ENCODE results near the gene SAMM50.

The SAMM50 gene

GRCh38 chr22:44025171-44026065, 70.2 kb downstream of the SAMM50 start:
- Histone ChIP-seq H3K79me1 (replicated peaks; ENCODE audit: low read length, poor library complexity, severe bottlenecking) (peaks cover 9% of the 10 kb centered on the region), H3K4ac (ENCODE audit: low read depth in 1 of 2, low read length in 2 of 2) (no peak overlapping the region), H3K4me1 (ENCODE audit: control insufficient read depth, insufficient read depth, low read depth, low read length) (peaks cover 14% of the 10 kb centered on the region), H3K27ac (ENCODE audit: low read length, poor library complexity, severe bottlenecking) (no peak overlapping the region), H2BK120ac (ENCODE audit: low read depth, low read length) (no peak overlapping the region), H2BK15ac (ENCODE audit: low read depth, poor library complexity, severe bottlenecking) (no peak overlapping the region), H3K4me3 (ENCODE audit: insufficient read depth in 1 of 2, low read depth in 1 of 2, low read length in 2 of 2) (peak overlapping the region in 1 of 2 experiments; percentile 80), H4K91ac (ENCODE audit: low read length) (no peak overlapping the region), H3K4me2 (ENCODE audit: low read length, poor library complexity, severe bottlenecking) (no peak overlapping the region), H3K9ac (ENCODE audit: low read length) (peak overlapping the region; percentile 81), H3K23ac (ENCODE audit: low read length in 2 of 2) (peak overlapping the region in 1 of 2 experiments; percentile 9), H3K9me3 (ENCODE audit: control insufficient read depth, low read length) (no peaks in the 10 kb centered on the region), H2BK12ac (ENCODE audit: low read length in 2 of 2) (peak overlapping the region in 1 of 2 experiments; percentile 32), H2AFZ (ENCODE audit: low read depth, low read length) (no peak overlapping the region), H3K36me3 (ENCODE audit: control insufficient read depth in 1 of 2, insufficient read depth in 2 of 2, low read depth in 1 of 2, low read length in 2 of 2) (no peaks in the 10 kb centered on the region), H3K14ac (ENCODE audit: low read length in 2 of 2) (no peak overlapping the region), H3K18ac (ENCODE audit: low read depth in 1 of 2, low read length in 2 of 2) (no peak overlapping the region), H3K27me3 (ENCODE audit: control insufficient read depth in 1 of 2, insufficient read depth in 1 of 2, low read length in 2 of 2) (no peaks in the 10 kb centered on the region), H2BK5ac (ENCODE audit: low read depth, low read length, poor library complexity, severe bottlenecking) (no peak overlapping the region), H2AK5ac (ENCODE audit: low read length, severe bottlenecking) (no peak overlapping the region), H4K8ac (ENCODE audit: low read length) (no peak overlapping the region)
- WGBS, result 95% methylated on average over 26 of the region's 26 CpGs
- no peak for DNase-seq

GRCh38 chr22:44026066-44026629, 70.9 kb downstream of the SAMM50 start:
- Histone ChIP-seq H3K4me1 (ENCODE audit: control insufficient read depth, insufficient read depth, low read depth, low read length) (peaks cover 14% of the 10 kb centered on the region), H3K14ac (ENCODE audit: low read length in 2 of 2) (no peak overlapping the region), H2BK15ac (ENCODE audit: low read depth, poor library complexity, severe bottlenecking) (no peak overlapping the region), H2AK5ac (ENCODE audit: low read length, severe bottlenecking) (no peak overlapping the region), H3K27ac (ENCODE audit: low read length, poor library complexity, severe bottlenecking) (no peak overlapping the region), H3K79me1 (replicated peaks; ENCODE audit: low read length, poor library complexity, severe bottlenecking) (peaks cover 11% of the 10 kb centered on the region), H3K4me2 (ENCODE audit: low read length, poor library complexity, severe bottlenecking) (no peak overlapping the region), H3K9ac (ENCODE audit: low read length) (no peak overlapping the region), H2BK12ac (ENCODE audit: low read length in 2 of 2) (no peak overlapping the region), H2BK5ac (ENCODE audit: low read depth, low read length, poor library complexity, severe bottlenecking) (no peak overlapping the region), H4K91ac (ENCODE audit: low read length) (no peak overlapping the region), H3K9me3 (ENCODE audit: control insufficient read depth, low read length) (no peaks in the 10 kb centered on the region), H2BK120ac (ENCODE audit: low read depth, low read length) (no peak overlapping the region), H3K23ac (ENCODE audit: low read length in 2 of 2) (no peak overlapping the region), H3K18ac (ENCODE audit: low read depth in 1 of 2, low read length in 2 of 2) (no peak overlapping the region), H3K4ac (ENCODE audit: low read depth in 1 of 2, low read length in 2 of 2) (no peak overlapping the region), H2AFZ (ENCODE audit: low read depth, low read length) (no peak overlapping the region), H3K36me3 (ENCODE audit: control insufficient read depth in 1 of 2, insufficient read depth in 2 of 2, low read depth in 1 of 2, low read length in 2 of 2) (no peaks in the 10 kb centered on the region), H3K27me3 (ENCODE audit: control insufficient read depth in 1 of 2, insufficient read depth in 1 of 2, low read length in 2 of 2) (no peaks in the 10 kb centered on the region), H3K4me3 (ENCODE audit: insufficient read depth in 1 of 2, low read depth in 1 of 2, low read length in 2 of 2) (no peak overlapping the region), H4K8ac (ENCODE audit: low read length) (peak overlapping the region; percentile 42)
- DNase-seq, result no peak
- WGBS, result 93% methylated on average over 17 of the region's 17 CpGs

GRCh38 chr22:44026630-44027511, 71.6 kb downstream of the SAMM50 start:
- H3K4me1 ChIP-seq (ENCODE audit: control insufficient read depth, insufficient read depth, low read depth, low read length), result peaks cover 14% of the 10 kb centered on the region
- H3K23ac ChIP-seq (ENCODE audit: low read length in 2 of 2), result no peak overlapping the region
- no peak overlapping the region for H2BK12ac ChIP-seq (ENCODE audit: low read length in 2 of 2)
- peak overlapping the region; percentile 24 for H3K9ac ChIP-seq (ENCODE audit: low read length)
- no peak overlapping the region for H2AK5ac ChIP-seq (ENCODE audit: low read length, severe bottlenecking)
- no peak overlapping the region for H2BK120ac ChIP-seq (ENCODE audit: low read depth, low read length)
- peaks cover 14% of the 10 kb centered on the region for H3K79me1 ChIP-seq (replicated peaks; ENCODE audit: low read length, poor library complexity, severe bottlenecking)
- peak overlapping the region; percentile 42 for H4K8ac ChIP-seq (ENCODE audit: low read length)
- no peaks in the 10 kb centered on the region for H3K9me3 ChIP-seq (ENCODE audit: control insufficient read depth, low read length)
- no peak overlapping the region for H3K4ac ChIP-seq (ENCODE audit: low read depth in 1 of 2, low read length in 2 of 2)
- H4K91ac ChIP-seq (ENCODE audit: low read length), result no peak overlapping the region
- no peak for DNase-seq
- no peak overlapping the region for H3K4me2 ChIP-seq (ENCODE audit: low read length, poor library complexity, severe bottlenecking)
- no peak overlapping the region for H3K18ac ChIP-seq (ENCODE audit: low read depth in 1 of 2, low read length in 2 of 2)
- no peak overlapping the region for H3K4me3 ChIP-seq (ENCODE audit: insufficient read depth in 1 of 2, low read depth in 1 of 2, low read length in 2 of 2)
- H2BK15ac ChIP-seq (ENCODE audit: low read depth, poor library complexity, severe bottlenecking), result no peak overlapping the region
- no peak overlapping the region for H2BK5ac ChIP-seq (ENCODE audit: low read depth, low read length, poor library complexity, severe bottlenecking)
- no peak overlapping the region for H2AFZ ChIP-seq (ENCODE audit: low read depth, low read length)
- H3K14ac ChIP-seq (ENCODE audit: low read length in 2 of 2), result no peak overlapping the region
- no peak overlapping the region for H3K27ac ChIP-seq (ENCODE audit: low read length, poor library complexity, severe bottlenecking)
- H3K36me3 ChIP-seq (ENCODE audit: control insufficient read depth in 1 of 2, insufficient read depth in 2 of 2, low read depth in 1 of 2, low read length in 2 of 2), result no peaks in the 10 kb centered on the region
- WGBS, result 90% methylated on average over 27 of the region's 28 CpGs
- no peaks in the 10 kb centered on the region for H3K27me3 ChIP-seq (ENCODE audit: control insufficient read depth in 1 of 2, insufficient read depth in 1 of 2, low read length in 2 of 2)

GRCh38 chr22:44028091-44028490, 72.8 kb downstream of the SAMM50 start:
- no peak overlapping the region for H3K18ac ChIP-seq (ENCODE audit: low read depth in 1 of 2, low read length in 2 of 2)
- H3K4me2 ChIP-seq (ENCODE audit: low read length, poor library complexity, severe bottlenecking), result no peak overlapping the region
- WGBS, result 76% methylated on average over 5 of the region's 7 CpGs
- H4K91ac ChIP-seq (ENCODE audit: low read length), result no peak overlapping the region
- H2BK12ac ChIP-seq (ENCODE audit: low read length in 2 of 2), result no peak overlapping the region
- H4K8ac ChIP-seq (ENCODE audit: low read length), result no peak overlapping the region
- H3K4me3 ChIP-seq (ENCODE audit: insufficient read depth in 1 of 2, low read depth in 1 of 2, low read length in 2 of 2), result no peak overlapping the region
- no peak overlapping the region for H2BK15ac ChIP-seq (ENCODE audit: low read depth, poor library complexity, severe bottlenecking)
- no peak overlapping the region for H2BK120ac ChIP-seq (ENCODE audit: low read depth, low read length)
- H2AK5ac ChIP-seq (ENCODE audit: low read length, severe bottlenecking), result no peak overlapping the region
- H3K14ac ChIP-seq (ENCODE audit: low read length in 2 of 2), result no peak overlapping the region
- peaks cover 12% of the 10 kb centered on the region for H3K4me1 ChIP-seq (ENCODE audit: control insufficient read depth, insufficient read depth, low read depth, low read length)
- H3K9me3 ChIP-seq (ENCODE audit: control insufficient read depth, low read length), result no peaks in the 10 kb centered on the region
- no peak for DNase-seq
- H3K4ac ChIP-seq (ENCODE audit: low read depth in 1 of 2, low read length in 2 of 2), result no peak overlapping the region
- H3K27me3 ChIP-seq (ENCODE audit: control insufficient read depth in 1 of 2, insufficient read depth in 1 of 2, low read length in 2 of 2), result no peaks in the 10 kb centered on the region
- H2BK5ac ChIP-seq (ENCODE audit: low read depth, low read length, poor library complexity, severe bottlenecking), result no peak overlapping the region
- H3K23ac ChIP-seq (ENCODE audit: low read length in 2 of 2), result no peak overlapping the region
- no peak overlapping the region for H3K27ac ChIP-seq (ENCODE audit: low read length, poor library complexity, severe bottlenecking)
- H3K9ac ChIP-seq (ENCODE audit: low read length), result no peak overlapping the region
- H3K36me3 ChIP-seq (ENCODE audit: control insufficient read depth in 1 of 2, insufficient read depth in 2 of 2, low read depth in 1 of 2, low read length in 2 of 2), result no peaks in the 10 kb centered on the region
- no peak overlapping the region for H2AFZ ChIP-seq (ENCODE audit: low read depth, low read length)
- H3K79me1 ChIP-seq (replicated peaks; ENCODE audit: low read length, poor library complexity, severe bottlenecking), result peaks cover 14% of the 10 kb centered on the region

Measured in mesenchymal stem cell (in vitro differentiated cells and primary cell).